Endothelial cell of umbilical vein (primary cell): ENCODE data around the gene LRRC47. TPM values are rescaled to one million over a fixed set of nuclear protein-coding genes. Genes with fewer than 3 reads are reported as not detected.

Experiments used
- BruUV-seq: library from RNA; stranded (reverse); fragments of 400-500 nt; replicated peaks from 2 replicates; lab custom pipeline; 2021; lab: Mats Ljungman, UMichigan
- CTCF ChIA-PET: fragments of 300-600, 350-600 bp; sonication (Branson Sonifier 250); formaldehyde crosslinking; loops from one replicate; lab custom pipeline; 2021; ENCODE audit warnings: antibody characterized with exemption, inconsistent platforms; lab: Charles Lee
- POLR2A ChIA-PET: fragments of 300-600, 350-600 bp; sonication (Branson Sonifier 250); formaldehyde crosslinking; loops from one replicate; lab custom pipeline; 2021; ENCODE audit warnings: antibody characterized with exemption, inconsistent platforms; lab: Charles Lee
- DNase-seq: peaks from one replicate; pipeline ENCODE4 v3.0.0-alpha.2; 2011; ENCODE audit warnings: low read depth, low spot score
- FAIRE-seq: peaks from 2 replicates; lab custom pipeline; 2011; peaks lifted over from hg19 to GRCh38; lab: Jason Lieb, UNC
- H2AFZ ChIP-seq: 2 replicates; pipeline ENCODE4 v1.6.0; 2012; ENCODE audit warnings: low read depth, low read length, control low read depth, inconsistent platforms
- H3K27ac ChIP-seq: 2 replicates; pipeline ENCODE4 v1.5.1; 2011; ENCODE audit warnings: low read depth, mild to moderate bottlenecking, control low read depth, low read length, moderate library complexity; ENCODE audit not compliant: insufficient read depth
- H3K27me3 ChIP-seq, 2 experiments: 2 replicates each; pipeline versions ENCODE4 v1.6.0 to v1.6.1; 2011; ENCODE audit warnings: low read length in 2 of 2, mixed read lengths in 1 of 2; ENCODE audit not compliant: control insufficient read depth in 2 of 2, insufficient read depth in 2 of 2
- H3K36me3 ChIP-seq, 2 experiments: 2 replicates in 1 of 2; 3 replicates in 1 of 2; pipeline ENCODE4 v1.5.1; 2011; ENCODE audit warnings: low read length in 2 of 2, mild to moderate bottlenecking in 1 of 2, moderate library complexity in 1 of 2; ENCODE audit not compliant: control insufficient read depth in 2 of 2, insufficient read depth in 2 of 2; ENCODE audit errors: extremely low read depth in 1 of 2
- H3K4me1 ChIP-seq: 3 replicates; pipeline ENCODE4 v1.5.1; 2011; ENCODE audit warnings: mild to moderate bottlenecking, low read length; ENCODE audit not compliant: control insufficient read depth, insufficient read depth; ENCODE audit errors: extremely low read depth
- H3K4me2 ChIP-seq: 2 replicates; pipeline ENCODE4 v1.6.1; 2011; ENCODE audit warnings: low read length, control low read depth, mixed read lengths; ENCODE audit not compliant: insufficient read depth
- H3K4me3 ChIP-seq, 3 experiments: fragments of 200-600 bp in 1 of 3; sonication (generic), shearing (Covaris generic) in 1 of 3; replicated peaks in 1 of 3; 2 replicates each; pipeline ENCODE4 v1.5.1; 2011 to 2016; ENCODE audit warnings: control low read depth in 3 of 3, low read length in 3 of 3, mild to moderate bottlenecking in 2 of 3, inconsistent platforms in 1 of 3, low read depth in 1 of 3, moderate library complexity in 1 of 3; ENCODE audit not compliant: insufficient read depth in 1 of 3
- H3K79me2 ChIP-seq: 2 replicates; pipeline ENCODE4 v1.6.0; 2012; ENCODE audit warnings: low read length, inconsistent platforms; ENCODE audit not compliant: control insufficient read depth, insufficient read depth
- H3K9ac ChIP-seq: replicated peaks from 2 replicates; pipeline ENCODE3; 2011; ENCODE audit warnings: low read length, control low read depth; ENCODE audit not compliant: insufficient read depth; ENCODE audit errors: extremely low read depth
- H3K9me1 ChIP-seq: replicated peaks from 3 replicates; pipeline ENCODE4 v1.6.0; 2011; ENCODE audit warnings: mild to moderate bottlenecking, low read length; ENCODE audit not compliant: control insufficient read depth, insufficient read depth; ENCODE audit errors: extremely low read depth
- H3K9me3 ChIP-seq: replicated peaks from 2 replicates; pipeline ENCODE4 v1.5.1; 2012; ENCODE audit warnings: low read length, inconsistent platforms; ENCODE audit not compliant: control insufficient read depth, insufficient read depth
- H4K20me1 ChIP-seq: replicated peaks from 2 replicates; pipeline ENCODE3; 2011; ENCODE audit warnings: mild to moderate bottlenecking, low read length; ENCODE audit not compliant: control insufficient read depth, insufficient read depth; ENCODE audit errors: extremely low read depth
- EZH2 ChIP-seq: IDR thresholded peaks from 2 replicates; pipeline ENCODE4 v1.6.1; 2012; ENCODE audit warnings: borderline replicate concordance, low read depth, mild to moderate bottlenecking, moderate library complexity, low read length, inconsistent platforms; ENCODE audit not compliant: severe bottlenecking
- FOS ChIP-seq: IDR thresholded peaks from 2 replicates; pipeline ENCODE4 v1.6.1; 2011; ENCODE audit warnings: mild to moderate bottlenecking, low read length, moderate library complexity, borderline replicate concordance; ENCODE audit not compliant: insufficient read depth
- GATA2 ChIP-seq: IDR thresholded peaks from 2 replicates; pipeline ENCODE4 v1.7.0; 2011; ENCODE audit warnings: low read depth, mild to moderate bottlenecking, moderate library complexity, mixed read lengths, low read length; ENCODE audit not compliant: insufficient read length, insufficient read depth
- JUN ChIP-seq: IDR thresholded peaks from 2 replicates; pipeline ENCODE4 v1.6.1; 2011; ENCODE audit warnings: borderline replicate concordance, low read depth; ENCODE audit not compliant: insufficient read length, insufficient read depth
- MYC ChIP-seq: IDR thresholded peaks from one replicate; pipeline ENCODE4 v1.6.1; 2011; ENCODE audit warnings: mild to moderate bottlenecking, low read depth, low read length
- POLR2A ChIP-seq: IDR thresholded peaks from 2 replicates; pipeline ENCODE4 v1.6.1; 2012; ENCODE audit warnings: low read depth, mild to moderate bottlenecking, control low read depth, low read length
- POLR2AphosphoS5 ChIP-seq: IDR thresholded peaks from 2 replicates; pipeline ENCODE4 v1.6.1; 2012; ENCODE audit warnings: low read depth, mild to moderate bottlenecking, control low read depth, low read length, moderate library complexity; ENCODE audit not compliant: insufficient read depth
- dilution Hi-C: fragments of 300-500 bp; cut with MboI; formaldehyde crosslinking; loops from one replicate; pipeline ENCODE4 v1.15.0; 2019; ENCODE audit warnings: low sequenced_read_pairs; ENCODE audit not compliant: extremely low pct_ligation_motif_present
- intact Hi-C: fragments of 100-400 bp; cut with micrococcal nuclease; formaldehyde crosslinking; loops from one replicate; pipeline ENCODE4 v1.10.0; 2022
- polyA plus RNA-seq, 4 experiments: library from polyadenylated mRNA; depleted of rRNA in 3 of 4; stranded (reverse) in 3 of 4; unstranded in 1 of 4; fragments of >200 nt; gene quantifications; 2 replicates each; pipeline versions ENCODE4 v1.2.1 to v1.2.3, GENCODE V29; 2011 to 2012; ENCODE audit warnings: missing spikeins in 1 of 4
- total RNA-seq: library from RNA; stranded (reverse); gene quantifications from 2 replicates; pipeline ENCODE4 v1.2.3, GENCODE V29; 2021
- TF ChIP-seq, protein P1 (sequence below), 2 donors: IDR thresholded peaks; 1 replicate in 1 of 2; 2 replicates in 1 of 2; pipeline ENCODE4 v1.5.1; 2011; ENCODE audit warnings: low read length in 2 of 2, mild to moderate bottlenecking in 2 of 2, moderate library complexity in 2 of 2, control low read depth in 1 of 2, inconsistent platforms in 1 of 2, low read depth in 1 of 2; ENCODE audit not compliant: insufficient read depth in 1 of 2; ENCODE audit errors: extremely low read depth in 1 of 2
- TF ChIP-seq, protein P2 (sequence below): IDR thresholded peaks from 2 replicates; pipeline ENCODE4 v1.6.1; 2011; ENCODE audit not compliant: insufficient read depth, insufficient read length

Gene LRRC47
- total and polyA plus RNA-seq, 2 donors (not counting 3 experiments of a cell fraction or from before 2014, with no cell fraction given) = 23.7 to 42.5 TPM

DNA sequence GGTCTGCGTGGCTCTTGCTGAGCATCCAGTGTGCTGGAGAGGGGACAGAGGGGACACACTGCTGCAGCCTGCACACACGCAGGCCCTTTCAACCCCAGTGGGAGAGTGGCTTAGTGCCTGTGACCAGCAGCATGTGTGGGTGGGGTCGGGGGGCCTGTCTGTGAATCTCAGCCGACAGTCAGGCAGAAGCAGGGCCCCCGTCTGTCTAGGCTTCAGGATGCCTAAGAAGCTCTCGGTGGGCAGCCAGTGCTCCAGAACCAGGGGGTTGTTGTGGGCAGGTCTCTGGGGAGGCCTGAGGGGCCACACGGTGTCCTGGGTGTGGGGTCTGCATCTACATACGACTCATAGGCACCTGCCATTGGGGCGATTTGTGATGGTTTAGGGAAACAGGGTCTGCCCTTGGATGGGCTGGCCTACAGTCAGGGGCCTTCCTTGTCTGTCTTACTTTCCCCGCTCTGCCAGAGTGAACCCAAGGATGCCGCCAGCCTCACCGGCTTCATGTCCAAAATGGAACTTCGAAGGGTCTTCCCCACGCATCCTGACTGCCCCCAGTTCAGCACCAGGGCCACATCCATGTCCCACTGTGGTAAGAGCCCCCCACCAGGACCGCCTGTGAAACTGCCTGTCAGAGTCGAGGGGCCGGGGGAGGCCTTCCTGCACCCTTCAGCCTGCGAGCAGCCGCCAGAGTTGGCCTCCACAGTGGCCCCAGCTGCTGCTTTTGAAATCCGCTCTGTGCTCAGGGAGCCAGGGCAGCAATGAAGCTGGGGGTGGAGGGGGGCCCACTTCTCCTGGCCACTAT is 42.4 kb downstream of the LRRC47 start:
- Histone ChIP-seq H2AFZ (no peak overlapping the region), H3K36me3 (no peaks in the 10 kb centered on the region), H3K9me1 (no peaks in the 10 kb centered on the region), H3K4me3 (no peak overlapping the region), H3K9ac (no peak overlapping the region), H3K79me2 (no peaks in the 10 kb centered on the region), H3K27ac (no peak overlapping the region), H4K20me1 (no peaks in the 10 kb centered on the region), H3K4me2 (no peak overlapping the region), H3K9me3 (no peaks in the 10 kb centered on the region), H3K27me3 (peaks cover 0 to 8% of the 10 kb centered on the region in 2 experiments), H3K4me1 (no peaks in the 10 kb centered on the region)
- DNase-seq = no peak
- no TSS peak for BruUV-seq
- TF ChIP-seq EZH2 (no peak), JUN (no peak), FOS (no peak), MYC (no peak), GATA2 (no peak), POLR2AphosphoS5 (no peak), POLR2A (no peak)
- TF ChIP-seq, protein P1, sequence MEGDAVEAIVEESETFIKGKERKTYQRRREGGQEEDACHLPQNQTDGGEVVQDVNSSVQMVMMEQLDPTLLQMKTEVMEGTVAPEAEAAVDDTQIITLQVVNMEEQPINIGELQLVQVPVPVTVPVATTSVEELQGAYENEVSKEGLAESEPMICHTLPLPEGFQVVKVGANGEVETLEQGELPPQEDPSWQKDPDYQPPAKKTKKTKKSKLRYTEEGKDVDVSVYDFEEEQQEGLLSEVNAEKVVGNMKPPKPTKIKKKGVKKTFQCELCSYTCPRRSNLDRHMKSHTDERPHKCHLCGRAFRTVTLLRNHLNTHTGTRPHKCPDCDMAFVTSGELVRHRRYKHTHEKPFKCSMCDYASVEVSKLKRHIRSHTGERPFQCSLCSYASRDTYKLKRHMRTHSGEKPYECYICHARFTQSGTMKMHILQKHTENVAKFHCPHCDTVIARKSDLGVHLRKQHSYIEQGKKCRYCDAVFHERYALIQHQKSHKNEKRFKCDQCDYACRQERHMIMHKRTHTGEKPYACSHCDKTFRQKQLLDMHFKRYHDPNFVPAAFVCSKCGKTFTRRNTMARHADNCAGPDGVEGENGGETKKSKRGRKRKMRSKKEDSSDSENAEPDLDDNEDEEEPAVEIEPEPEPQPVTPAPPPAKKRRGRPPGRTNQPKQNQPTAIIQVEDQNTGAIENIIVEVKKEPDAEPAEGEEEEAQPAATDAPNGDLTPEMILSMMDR (IDR thresholded peaks at IDR 0.05; ENCODE audit: extremely low read depth in 1 of 2, insufficient read depth in 1 of 2, low read depth in 1 of 2, low read length in 2 of 2) = no peak
- TF ChIP-seq, protein P2, sequence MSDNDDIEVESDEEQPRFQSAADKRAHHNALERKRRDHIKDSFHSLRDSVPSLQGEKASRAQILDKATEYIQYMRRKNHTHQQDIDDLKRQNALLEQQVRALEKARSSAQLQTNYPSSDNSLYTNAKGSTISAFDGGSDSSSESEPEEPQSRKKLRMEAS = no peak
- dilution Hi-C loops = no loop called here
- ChIA-PET POLR2A (interaction anchor here (0.7 kb wide), 1 partner anchor 308 kb away, joined by 5 read pairs; no protein-coding TSS in a partner anchor), CTCF (interaction anchor here (1.0 kb wide), 1 partner anchor 29 kb away, joined by 4 read pairs; no protein-coding TSS in a partner anchor)
- no peak for FAIRE-seq
- intact Hi-C loops = no loop called here
